GM12878 (cell line): ENCODE data around the gene DDX27. TPM values are rescaled to one million over a fixed set of nuclear protein-coding genes. Genes with fewer than 3 reads are reported as not detected.

Experiments used
- BHLHE40 ChIP-seq, 2 experiments: fragments of 450-650 bp in 1 of 2; IDR thresholded peaks; 2 replicates each; pipeline ENCODE4 v1.6.1; 2011 to 2017; ENCODE audit warnings: low read depth in 2 of 2, borderline replicate concordance in 1 of 2, improper control_type of control experiment in 1 of 2, low read length in 1 of 2, mild to moderate bottlenecking in 1 of 2
- CEBPB ChIP-seq, 2 experiments: fragments of 150-350 bp in 1 of 2; IDR thresholded peaks; 2 replicates each; pipeline ENCODE4 v1.6.1; 2012 to 2014; ENCODE audit warnings: low read depth in 2 of 2, low read length in 2 of 2, borderline replicate concordance in 1 of 2, inconsistent platforms in 1 of 2
- CHD1 ChIP-seq: IDR thresholded peaks from 2 replicates; pipeline ENCODE4 v1.6.1; 2012; ENCODE audit warnings: low read depth, low read length, improper control_type of control experiment
- CHD2 ChIP-seq: IDR thresholded peaks from 2 replicates; pipeline ENCODE4 v1.6.1; 2011; ENCODE audit warnings: low read depth, low read length, improper control_type of control experiment, borderline replicate concordance
- CUX1 ChIP-seq: IDR thresholded peaks from 2 replicates; pipeline ENCODE4 v1.6.1; 2012; ENCODE audit warnings: improper control_type of control experiment, low read depth, low read length; ENCODE audit not compliant: insufficient replicate concordance
- FOS ChIP-seq: IDR thresholded peaks from 3 replicates; pipeline ENCODE4 v1.6.1; 2011; ENCODE audit warnings: borderline replicate concordance; ENCODE audit not compliant: insufficient read length; ENCODE audit errors: extremely low read depth
- FOXM1 ChIP-seq: IDR thresholded peaks from 2 replicates; pipeline ENCODE4 v1.6.1; 2012; ENCODE audit warnings: low read depth, mild to moderate bottlenecking, inconsistent platforms, low read length, moderate library complexity
- HDAC6 ChIP-seq: fragments of 200-600 bp; sonication (generic); IDR thresholded peaks from one replicate; pipeline ENCODE4 v1.8.0; 2017; ENCODE audit warnings: antibody characterized with exemption; ENCODE audit not compliant: unreplicated experiment
- IKZF1 ChIP-seq: fragments of 450-650 bp; conservative IDR thresholded peaks from 2 replicates; pipeline ENCODE4 v1.6.1; 2017; ENCODE audit warnings: antibody characterized with exemption, mild to moderate bottlenecking
- NFIC ChIP-seq: IDR thresholded peaks from 2 replicates; pipeline ENCODE4 v1.6.1; 2012; ENCODE audit warnings: low read depth, mild to moderate bottlenecking, inconsistent platforms, low read length, moderate library complexity
- NFYA ChIP-seq: IDR thresholded peaks from 2 replicates; pipeline ENCODE4 v1.6.1; 2011; ENCODE audit warnings: low read depth, mild to moderate bottlenecking, low read length, improper control_type of control experiment, borderline replicate concordance
- NKRF ChIP-seq: fragments of 450-650 bp; conservative IDR thresholded peaks from 2 replicates; pipeline ENCODE4 v1.6.1; 2017; ENCODE audit warnings: mild to moderate bottlenecking, moderate library complexity
- PAX5 ChIP-seq: IDR thresholded peaks from 2 replicates; pipeline ENCODE4 v1.6.1; 2011; ENCODE audit warnings: low read depth, low read length, borderline replicate concordance
- PAX8 ChIP-seq: fragments of 450-650 bp; IDR thresholded peaks from 2 replicates; pipeline ENCODE4 v1.6.1; 2017; ENCODE audit warnings: mild to moderate bottlenecking, moderate library complexity
- RAD21 ChIP-seq: IDR thresholded peaks from 2 replicates; pipeline ENCODE4 v1.6.1; 2011; ENCODE audit warnings: mild to moderate bottlenecking, low read depth, low read length, moderate library complexity; ENCODE audit not compliant: insufficient read depth
- RAD51 ChIP-seq: fragments of 450-650 bp; IDR thresholded peaks from 2 replicates; pipeline ENCODE4 v1.6.1; 2016; ENCODE audit warnings: moderate library complexity, mild to moderate bottlenecking, inconsistent platforms
- SIN3A ChIP-seq: IDR thresholded peaks from 2 replicates; pipeline ENCODE4 v1.6.1; 2012; ENCODE audit warnings: low read depth, low read length, improper control_type of control experiment
- SMARCA5 ChIP-seq: fragments of 450-650 bp; IDR thresholded peaks from 2 replicates; pipeline ENCODE4 v1.6.1; 2017; ENCODE audit warnings: mild to moderate bottlenecking
- TARDBP ChIP-seq: IDR thresholded peaks from 2 replicates; pipeline ENCODE4 v1.6.1; 2016; ENCODE audit warnings: borderline replicate concordance
- ZNF384 ChIP-seq: IDR thresholded peaks from 2 replicates; pipeline ENCODE4 v1.6.1; 2012; ENCODE audit warnings: low read depth, mild to moderate bottlenecking, low read length, improper control_type of control experiment, borderline replicate concordance
- polyA plus RNA-seq, 11 experiments: library from polyadenylated mRNA; depleted of rRNA in 4 of 11; unstranded in 6 of 11; stranded (reverse) in 5 of 11; fragments of >200 nt; fragmentation: Nextera tagmentation in 4 of 11; fragmentation: Illumina TruSeq in 1 of 11; extraction: Ambion mirVana in 4 of 11; extraction: Trizol in 1 of 11; gene quantifications; 1 replicate in 1 of 11; 2 replicates in 10 of 11; pipeline versions ENCODE4 v1.2.1 to v1.2.3, GENCODE V29; 2011 to 2016; ENCODE audit warnings: inconsistent platforms in 2 of 11, missing spikeins in 2 of 11, low read depth in 1 of 11
- total RNA-seq, 4 experiments: library from RNA; depleted of rRNA in 3 of 4; stranded (reverse); fragments of >200 nt in 3 of 4; fragmentation: Illumina TruSeq in 1 of 4; extraction: Trizol in 1 of 4; gene quantifications; 2 replicates each; pipeline versions ENCODE4 v1.2.1 to v1.2.3, GENCODE V29; 2013 to 2021
- TF ChIP-seq, protein P1 (sequence below): IDR thresholded peaks from 2 replicates; pipeline ENCODE4 v1.6.1; 2011; ENCODE audit warnings: borderline replicate concordance, low read depth, mild to moderate bottlenecking, moderate library complexity, low read length; ENCODE audit not compliant: insufficient read depth, poor library complexity, severe bottlenecking

Gene DDX27
- total and polyA plus RNA-seq, 10 of the 15 experiments (the other 5 are each of a cell fraction or from before 2014, with no cell fraction given) = 19.8 to 78.8 (median 54.9) TPM

DNA sequence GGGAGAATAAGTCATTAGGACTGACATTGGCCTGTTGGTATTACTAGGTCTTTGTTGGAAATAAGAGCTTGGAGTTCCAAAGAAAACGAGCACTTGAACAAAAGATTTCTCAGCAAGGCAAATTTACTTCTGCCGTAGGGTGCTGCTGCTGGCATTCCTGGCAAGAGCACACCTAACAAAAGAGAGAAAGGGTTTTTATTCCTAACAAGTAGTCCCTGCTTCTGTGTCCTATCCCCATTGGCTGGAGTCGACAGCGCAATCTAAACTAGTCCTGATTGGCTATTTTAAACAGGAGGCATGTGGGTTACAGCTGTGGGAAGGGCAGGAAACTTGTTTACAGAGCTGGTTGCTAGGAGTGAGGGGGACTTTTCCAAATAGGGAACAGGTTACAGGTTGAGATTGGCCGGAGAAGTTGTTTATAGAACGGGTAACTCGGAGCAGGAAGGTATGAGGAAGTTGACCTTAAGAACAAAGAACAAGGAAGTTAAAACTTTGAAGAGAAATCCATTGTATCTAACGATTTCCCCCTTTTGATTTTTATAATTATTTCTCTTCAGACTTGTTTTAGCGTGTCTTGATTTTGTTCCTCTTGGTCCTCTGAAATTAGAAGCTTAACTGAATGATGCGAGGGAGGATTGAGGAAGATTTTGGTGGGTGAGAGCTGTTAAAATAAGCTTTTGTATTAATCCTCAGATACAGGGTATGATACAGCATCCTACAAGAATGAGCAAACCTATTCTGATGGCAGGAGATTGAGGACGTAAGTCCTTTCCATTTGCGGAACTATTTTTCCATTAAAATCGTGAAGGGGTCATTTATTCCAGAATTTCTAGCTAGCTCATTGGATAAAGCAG lies 62.1 kb downstream of the DDX27 start (continued):
- TF ChIP-seq RAD21 = no peak
- TF ChIP-seq RAD51 = no peak
- TF ChIP-seq CHD1 = no peak
- 0 out of 2 replicates have a peak, but pooled peaks have one; percentile 11 for TF ChIP-seq NKRF
- TF ChIP-seq BHLHE40 (IDR thresholded peaks at IDR 0.05; ENCODE audit: borderline replicate concordance in 1 of 2, low read depth in 2 of 2, low read length in 1 of 2) = no peak
- no peak for TF ChIP-seq CHD2
- no peak for TF ChIP-seq PAX5
- TF ChIP-seq NFIC = peak; percentile 8; the same call in 1 of the 2 replicates
- TF ChIP-seq IKZF1 = 0 out of 2 replicates have a peak, but pooled peaks have one; percentile 9
- TF ChIP-seq CEBPB (IDR thresholded peaks at IDR 0.05; ENCODE audit: borderline replicate concordance in 1 of 2, low read depth in 2 of 2, low read length in 2 of 2) = 0 out of 4 replicates have a peak, but pooled peaks of 1 of the 2 experiments have one; percentile 14
- TF ChIP-seq CUX1 = no peak
- TF ChIP-seq ZNF384 = no peak
- no peak for TF ChIP-seq TARDBP
- no peak for TF ChIP-seq FOS
- no peak for TF ChIP-seq SMARCA5
- no peak; the same call in 1 of the 2 replicates for TF ChIP-seq SIN3A
- TF ChIP-seq HDAC6 = no peak
- TF ChIP-seq FOXM1 = no peak; the same call in 1 of the 2 replicates
- no peak for TF ChIP-seq NFYA
- TF ChIP-seq, protein P1, sequence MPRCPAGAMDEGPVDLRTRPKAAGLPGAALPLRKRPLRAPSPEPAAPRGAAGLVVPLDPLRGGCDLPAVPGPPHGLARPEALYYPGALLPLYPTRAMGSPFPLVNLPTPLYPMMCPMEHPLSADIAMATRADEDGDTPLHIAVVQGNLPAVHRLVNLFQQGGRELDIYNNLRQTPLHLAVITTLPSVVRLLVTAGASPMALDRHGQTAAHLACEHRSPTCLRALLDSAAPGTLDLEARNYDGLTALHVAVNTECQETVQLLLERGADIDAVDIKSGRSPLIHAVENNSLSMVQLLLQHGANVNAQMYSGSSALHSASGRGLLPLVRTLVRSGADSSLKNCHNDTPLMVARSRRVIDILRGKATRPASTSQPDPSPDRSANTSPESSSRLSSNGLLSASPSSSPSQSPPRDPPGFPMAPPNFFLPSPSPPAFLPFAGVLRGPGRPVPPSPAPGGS = no peak
- TF ChIP-seq PAX8 = no peak
